ENCODE measurements around the gene ZMAT5.

- TF ChIP-seq, protein P1, sequence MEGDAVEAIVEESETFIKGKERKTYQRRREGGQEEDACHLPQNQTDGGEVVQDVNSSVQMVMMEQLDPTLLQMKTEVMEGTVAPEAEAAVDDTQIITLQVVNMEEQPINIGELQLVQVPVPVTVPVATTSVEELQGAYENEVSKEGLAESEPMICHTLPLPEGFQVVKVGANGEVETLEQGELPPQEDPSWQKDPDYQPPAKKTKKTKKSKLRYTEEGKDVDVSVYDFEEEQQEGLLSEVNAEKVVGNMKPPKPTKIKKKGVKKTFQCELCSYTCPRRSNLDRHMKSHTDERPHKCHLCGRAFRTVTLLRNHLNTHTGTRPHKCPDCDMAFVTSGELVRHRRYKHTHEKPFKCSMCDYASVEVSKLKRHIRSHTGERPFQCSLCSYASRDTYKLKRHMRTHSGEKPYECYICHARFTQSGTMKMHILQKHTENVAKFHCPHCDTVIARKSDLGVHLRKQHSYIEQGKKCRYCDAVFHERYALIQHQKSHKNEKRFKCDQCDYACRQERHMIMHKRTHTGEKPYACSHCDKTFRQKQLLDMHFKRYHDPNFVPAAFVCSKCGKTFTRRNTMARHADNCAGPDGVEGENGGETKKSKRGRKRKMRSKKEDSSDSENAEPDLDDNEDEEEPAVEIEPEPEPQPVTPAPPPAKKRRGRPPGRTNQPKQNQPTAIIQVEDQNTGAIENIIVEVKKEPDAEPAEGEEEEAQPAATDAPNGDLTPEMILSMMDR (IDR thresholded peaks at IDR 0.05 in 8 of 11, conservative IDR thresholded peaks at IDR 0.05 in 3 of 11), result no peak
- no peak for TF ChIP-seq POLR2A (IDR thresholded peaks at IDR 0.05)
Measured at GRCh38 chr22:29700900-29701154, 66.0 kb downstream of the ZMAT5 start.
